ENCODE data around the gene RIOK1. TPM values are rescaled to one million over a fixed set of nuclear protein-coding genes. Genes with fewer than 3 reads are reported as not detected.

The RIOK1 gene
- total and polyA plus RNA-seq, 2 of the 8 experiments (the other 6 are each of a cell fraction or from before 2014, with no cell fraction given), result 11.8 to 26.9 TPM

GRCh38 chr6:7417684-7418083 is 28.1 kb downstream of the RIOK1 start:
- Histone ChIP-seq H3K23me2 (ENCODE audit: low read depth, low read length) (no peaks in the 10 kb centered on the region), H2BK5ac (ENCODE audit: low read depth, low read length) (no peak overlapping the region), H3K27me3 (replicated peaks in 1 of 4; ENCODE audit: control insufficient read depth in 3 of 4, extremely low read depth in 1 of 4, insufficient read depth in 3 of 4, low read length in 3 of 4) (no peaks in the 10 kb centered on the region), H2BK12ac (ENCODE audit: low read depth, low read length) (no peak overlapping the region), H3K27ac (ENCODE audit: low read depth, low read length) (no peak overlapping the region), H3K4me1 (replicated peaks in 1 of 4; ENCODE audit: control insufficient read depth in 3 of 4, insufficient read depth in 4 of 4, low read length in 3 of 4) (peaks cover 0 to 8% (median 5%) of the 10 kb centered on the region in 4 experiments; a peak in 5 of 7 replicates), H2BK15ac (ENCODE audit: low read length) (no peak overlapping the region), H3K79me1 (ENCODE audit: low read depth, low read length) (no peaks in the 10 kb centered on the region), H4K8ac (ENCODE audit: extremely low read depth, insufficient read depth, low read length) (no peak overlapping the region), H3K14ac (ENCODE audit: insufficient read length) (no peak overlapping the region), H3K4ac (replicated peaks; ENCODE audit: insufficient read length, low read depth, low read length) (no peak overlapping the region), H3K9ac (replicated peaks in 1 of 4; ENCODE audit: extremely low read depth in 1 of 4, low read depth in 3 of 4, low read length in 3 of 4) (no peak overlapping the region), H3K56ac (replicated peaks; ENCODE audit: insufficient read length, low read depth, low read length) (no peak overlapping the region), H4K5ac (ENCODE audit: insufficient read length, low read depth, low read length) (no peak overlapping the region), H3K18ac (ENCODE audit: extremely low read depth, low read length) (no peak overlapping the region), H3K4me2 (ENCODE audit: insufficient read depth in 1 of 2, low read depth in 2 of 2, low read length in 2 of 2) (no peak overlapping the region), H2AK5ac (ENCODE audit: low read depth, low read length) (no peak overlapping the region), H2BK120ac (replicated peaks; ENCODE audit: low read depth, low read length) (no peak overlapping the region), H3K79me2 (ENCODE audit: control insufficient read depth in 1 of 2, insufficient read depth in 2 of 2, low read length in 2 of 2) (no peaks in the 10 kb centered on the region), H3K36me3 (ENCODE audit: control insufficient read depth in 2 of 4, insufficient read depth in 4 of 4, low read length in 3 of 4) (peaks cover 2 to 45% (median 22%) of the 10 kb centered on the region in 4 experiments), H2BK20ac (ENCODE audit: low read length) (no peak overlapping the region), H3K23ac (ENCODE audit: insufficient read length) (no peak overlapping the region), H4K91ac (replicated peaks; ENCODE audit: insufficient read length, low read length) (no peak overlapping the region), H2AFZ (ENCODE audit: low read length) (no peak overlapping the region), H3K9me3 (ENCODE audit: insufficient read depth in 2 of 2, low read depth in 1 of 2, low read length in 1 of 2) (no peaks in the 10 kb centered on the region), H4K20me1 (replicated peaks in 1 of 2; ENCODE audit: control insufficient read depth in 1 of 2, insufficient read depth in 2 of 2, low read length in 2 of 2) (peaks cover 0 to 2% of the 10 kb centered on the region in 2 experiments), H3K4me3 (ENCODE audit: extremely low read depth in 1 of 4, insufficient read depth in 2 of 4, low read depth in 3 of 4, low read length in 4 of 4) (no peak overlapping the region)
- 87% methylated on average over 2 of the region's 2 CpGs; no CpG with 5 or more reads in 1 of the 2 experiments for WGBS, 2 experiments (ENCODE audit: extremely low coverage in 1 of 2, insufficient coverage in 1 of 2, insufficient read length in 1 of 2, insufficient replicate concordance in 2 of 2, low coverage in 1 of 2, low lambda C conversion rate in 2 of 2, missing lambda C conversion rate in 1 of 2)
- CTCF ChIA-PET (ENCODE audit: partially characterized antibody), result no interaction called here
- no peak for FAIRE-seq
- no peak for DNase-seq (ENCODE audit: low read depth in 1 of 2, low spot score in 2 of 2)
- POLR2A ChIA-PET (ENCODE audit: partially characterized antibody), result interaction anchor here (0.7 kb wide), 1 partner anchor 119 kb away, joined by 3 read pairs; no protein-coding TSS in a partner anchor
- TF ChIP-seq FOSL1 (IDR thresholded peaks at IDR 0.05; ENCODE audit: insufficient read depth, low read depth, low read length) (no peak), USF2 (IDR thresholded peaks at IDR 0.05; ENCODE audit: low read length) (no peak), GABPA (IDR thresholded peaks at IDR 0.05; ENCODE audit: borderline replicate concordance, insufficient read depth, low read length) (no peak), YY1 (IDR thresholded peaks at IDR 0.05; ENCODE audit: low read depth, low read length) (no peak), RXRA (IDR thresholded peaks at IDR 0.05; ENCODE audit: insufficient read depth, low read depth, low read length) (no peak), NANOG (IDR thresholded peaks at IDR 0.05; ENCODE audit: insufficient read depth, low read depth, low read length, poor library complexity, severe bottlenecking) (no peak), RAD21 (IDR thresholded peaks at IDR 0.05 in 1 of 2, conservative IDR thresholded peaks at IDR 0.05 in 1 of 2; ENCODE audit: low read depth in 2 of 2, low read length in 2 of 2) (no peak)

All from H1 (cell line).